Epithelial cell of proximal tubule (primary cell): ENCODE results near the gene UBC. TPM values are rescaled to one million over a fixed set of nuclear protein-coding genes. Genes with fewer than 3 reads are reported as not detected.

ENCODE experiments used
- DNase-seq: peaks from one replicate; pipeline ENCODE4 v3.0.0-alpha.2; 2011; ENCODE audit warnings: low read depth
- H3K4me3 ChIP-seq: 2 replicates; pipeline ENCODE4 v1.5.1; 2011; ENCODE audit warnings: low read depth, mild to moderate bottlenecking, low read length
- CTCF ChIP-seq: conservative IDR thresholded peaks from 2 replicates; pipeline ENCODE4 v1.5.1; 2012; ENCODE audit warnings: low read depth, mild to moderate bottlenecking, low read length
- total RNA-seq: library from RNA; depleted of rRNA; stranded (reverse); fragments of >200 nt; gene quantifications from 2 replicates; pipeline ENCODE4 v1.2.3, GENCODE V29; 2015

The UBC gene
- total RNA-seq, 1 donor from 2014 or later = 827 TPM

DNA sequence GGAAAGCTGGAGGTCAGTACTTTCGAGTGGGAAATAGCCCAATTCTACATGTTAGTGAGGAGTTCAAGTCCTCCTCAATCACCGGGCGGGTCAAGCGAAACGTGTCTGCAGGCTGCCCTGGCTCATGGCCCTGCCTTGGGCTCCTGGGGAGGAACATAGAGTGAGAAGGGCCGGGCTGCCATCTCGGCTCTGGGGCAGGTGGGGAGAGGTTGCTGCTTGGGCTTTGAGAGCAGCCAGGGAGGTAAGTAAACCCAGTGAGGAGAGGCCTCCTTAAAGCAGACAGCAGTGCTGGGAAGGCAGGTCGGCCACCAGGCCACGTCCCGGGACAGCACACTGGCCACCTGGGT is 32.0 kb upstream of the UBC start:
- no peak for TF ChIP-seq CTCF
- H3K4me3 ChIP-seq = no peak overlapping the region
- DNase-seq = no peak

GRCh38 chr12:124941170-124941527 is 26.7 kb upstream of the UBC start:
- H3K4me3 ChIP-seq = peak overlapping the region; percentile 58
- no peak for DNase-seq
- no peak for TF ChIP-seq CTCF

- H3K4me3 ChIP-seq = peak overlapping the region; percentile 58
- peak; percentile 89 for TF ChIP-seq CTCF
- no peak for DNase-seq
Measured at GRCh38 chr12:124940393-124941169, 26.1 kb upstream of the UBC start.

DNA sequence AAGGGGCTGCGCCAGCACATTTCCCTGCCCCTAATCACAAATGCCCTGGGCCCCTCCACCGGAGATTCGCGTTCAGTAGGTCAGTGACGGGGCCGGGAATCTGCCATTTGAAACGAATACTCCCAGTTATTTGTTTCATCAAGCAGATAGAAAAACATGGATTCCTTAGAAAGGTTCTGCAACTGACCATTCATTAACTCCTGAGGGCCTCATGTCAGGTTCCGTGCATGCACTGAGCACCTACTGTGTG is 25.6 kb upstream of the UBC start:
- peak overlapping the region; percentile 58 for H3K4me3 ChIP-seq
- no peak for DNase-seq
- no peak for TF ChIP-seq CTCF

DNA sequence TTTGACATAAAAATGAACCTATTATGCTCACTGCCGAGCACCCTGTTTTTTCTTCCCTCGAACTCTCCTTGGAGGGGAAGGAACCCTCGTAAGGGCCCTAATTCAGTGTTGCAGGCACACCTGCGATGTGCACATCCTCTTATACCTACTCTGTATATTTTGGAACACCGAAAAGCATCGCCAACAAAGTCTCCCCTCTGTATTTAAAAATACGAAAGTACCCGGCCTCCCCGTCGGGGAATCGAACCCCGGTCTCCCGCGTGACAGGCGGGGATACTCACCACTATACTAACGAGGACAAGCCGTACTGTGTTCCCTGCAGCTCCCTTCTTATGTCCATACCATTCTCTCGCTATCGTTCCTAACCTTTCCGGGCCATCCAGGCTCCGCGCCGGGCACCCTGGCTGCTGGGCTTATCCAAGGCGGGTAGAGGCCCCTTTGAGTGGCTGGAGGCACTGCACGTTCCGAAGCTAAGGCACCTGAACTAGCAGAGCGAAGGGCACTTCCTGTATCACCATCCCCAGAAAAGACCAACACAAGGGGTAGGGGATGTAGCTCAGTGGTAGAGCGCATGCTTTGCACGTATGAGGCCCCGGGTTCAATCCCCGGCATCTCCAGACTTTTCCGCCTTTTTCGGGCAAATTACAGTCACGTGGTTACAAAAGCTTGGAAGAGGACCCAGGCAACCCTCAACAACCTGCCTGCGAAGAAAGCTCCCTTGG is 25.1 kb upstream of the UBC start:
- peak; percentile 74 for DNase-seq

GRCh38 chr12:124939079-124939420 is 24.6 kb upstream of the UBC start:
- peak overlapping the region; percentile 58 for H3K4me3 ChIP-seq
- no peak for DNase-seq
- peak; percentile 52 for TF ChIP-seq CTCF

More for the DNA sequence above, 25.1 kb upstream of the UBC start:
- H3K4me3 ChIP-seq = peak overlapping the region; percentile 58
- no peak for TF ChIP-seq CTCF

DNA sequence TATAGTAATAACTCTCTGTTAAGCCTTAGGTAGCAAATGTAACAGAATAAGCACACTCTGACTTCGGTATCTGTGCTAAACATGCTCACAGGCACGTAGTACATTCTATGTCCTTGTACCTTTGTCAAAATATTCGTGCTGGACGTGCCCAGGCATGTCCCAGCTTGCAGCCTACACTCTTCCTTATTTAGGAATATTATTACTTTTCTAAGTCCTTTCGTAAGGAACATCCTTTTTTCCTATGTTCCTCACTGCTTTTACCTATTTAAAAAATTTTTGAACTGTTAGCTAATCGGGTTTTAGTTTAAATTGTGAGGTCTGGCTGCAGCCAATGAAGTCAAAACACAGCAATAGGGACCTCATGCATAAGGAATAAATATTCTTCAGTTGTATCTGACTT is 24.1 kb upstream of the UBC start:
- DNase-seq = no peak
- H3K4me3 ChIP-seq = peak overlapping the region; percentile 58
- no peak for TF ChIP-seq CTCF
